22Rv1 (cell line): ENCODE data around the gene ALLC.

Experiments
- H3K27ac ChIP-seq: fragments of 450-650 bp; 2 replicates; pipeline ENCODE4 v1.5.1; 2017
- ZFX ChIP-seq: fragments of 450-650 bp; IDR thresholded peaks from 2 replicates; pipeline ENCODE4 v1.6.1; 2017; ENCODE audit warnings: antibody characterized with exemption, borderline replicate concordance
- TF ChIP-seq, protein P1 (sequence below): fragments of 450-650 bp; IDR thresholded peaks from 2 replicates; pipeline ENCODE4 v1.5.1; 2017; ENCODE audit warnings: mild to moderate bottlenecking

Gene ALLC

GRCh38 chr2:3741867-3742602 lies 84.0 kb downstream of the ALLC start:
- no peak overlapping the region for H3K27ac ChIP-seq
- TF ChIP-seq ZFX: no peak
- TF ChIP-seq, protein P1, sequence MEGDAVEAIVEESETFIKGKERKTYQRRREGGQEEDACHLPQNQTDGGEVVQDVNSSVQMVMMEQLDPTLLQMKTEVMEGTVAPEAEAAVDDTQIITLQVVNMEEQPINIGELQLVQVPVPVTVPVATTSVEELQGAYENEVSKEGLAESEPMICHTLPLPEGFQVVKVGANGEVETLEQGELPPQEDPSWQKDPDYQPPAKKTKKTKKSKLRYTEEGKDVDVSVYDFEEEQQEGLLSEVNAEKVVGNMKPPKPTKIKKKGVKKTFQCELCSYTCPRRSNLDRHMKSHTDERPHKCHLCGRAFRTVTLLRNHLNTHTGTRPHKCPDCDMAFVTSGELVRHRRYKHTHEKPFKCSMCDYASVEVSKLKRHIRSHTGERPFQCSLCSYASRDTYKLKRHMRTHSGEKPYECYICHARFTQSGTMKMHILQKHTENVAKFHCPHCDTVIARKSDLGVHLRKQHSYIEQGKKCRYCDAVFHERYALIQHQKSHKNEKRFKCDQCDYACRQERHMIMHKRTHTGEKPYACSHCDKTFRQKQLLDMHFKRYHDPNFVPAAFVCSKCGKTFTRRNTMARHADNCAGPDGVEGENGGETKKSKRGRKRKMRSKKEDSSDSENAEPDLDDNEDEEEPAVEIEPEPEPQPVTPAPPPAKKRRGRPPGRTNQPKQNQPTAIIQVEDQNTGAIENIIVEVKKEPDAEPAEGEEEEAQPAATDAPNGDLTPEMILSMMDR: peak; percentile 20; the same call in 1 of the 2 replicates

DNA sequence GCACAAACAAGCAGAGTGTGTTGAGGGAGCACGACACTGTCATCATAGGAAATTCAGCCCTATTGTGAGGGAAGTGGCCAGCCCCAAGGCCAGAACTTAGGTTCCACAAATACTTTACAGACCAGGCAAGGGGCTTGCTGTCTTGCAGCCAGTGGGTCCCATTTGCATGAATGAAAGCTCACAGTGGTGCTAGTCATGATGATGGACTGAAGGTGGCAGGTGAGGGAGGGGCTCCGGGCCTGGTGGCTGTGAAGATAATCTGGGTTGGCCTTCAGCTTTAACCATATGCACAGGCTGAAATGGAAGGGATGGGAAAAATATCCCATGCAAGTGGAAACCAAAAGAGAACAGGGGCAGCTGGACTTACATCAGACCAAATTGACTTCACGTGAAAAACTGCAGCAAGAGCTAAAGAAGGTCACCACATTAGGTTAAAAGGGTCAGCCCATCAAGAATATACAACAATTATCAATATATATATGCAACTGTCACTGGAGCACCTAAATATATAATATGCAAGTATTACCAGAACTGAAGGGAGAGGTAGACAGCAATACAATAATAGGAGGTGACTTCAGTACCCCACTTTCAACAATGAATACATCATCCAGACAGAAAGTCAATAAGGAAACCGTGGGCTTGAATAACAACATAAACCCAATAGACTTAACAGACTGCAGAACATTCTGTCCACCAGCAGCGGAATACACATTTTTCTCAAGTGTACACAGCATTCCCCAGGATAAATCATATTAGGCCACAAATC lies 84.9 kb downstream of the ALLC start:
- TF ChIP-seq, protein P1: no peak
- no peak for TF ChIP-seq ZFX

GRCh38 chr2:3743951-3744555 lies 86.1 kb downstream of the ALLC start:
- no peak for TF ChIP-seq ZFX
- TF ChIP-seq, protein P1: no peak

More for the DNA sequence above, 84.9 kb downstream of the ALLC start:
- H3K27ac ChIP-seq: no peak overlapping the region

GRCh38 chr2:3745920-3746319 lies 87.9 kb downstream of the ALLC start:
- no peak overlapping the region for H3K27ac ChIP-seq
- TF ChIP-seq, protein P1: no peak
- no peak for TF ChIP-seq ZFX

More at GRCh38 chr2:3743951-3744555, 86.1 kb downstream of the ALLC start:
- H3K27ac ChIP-seq: no peak overlapping the region

DNA sequence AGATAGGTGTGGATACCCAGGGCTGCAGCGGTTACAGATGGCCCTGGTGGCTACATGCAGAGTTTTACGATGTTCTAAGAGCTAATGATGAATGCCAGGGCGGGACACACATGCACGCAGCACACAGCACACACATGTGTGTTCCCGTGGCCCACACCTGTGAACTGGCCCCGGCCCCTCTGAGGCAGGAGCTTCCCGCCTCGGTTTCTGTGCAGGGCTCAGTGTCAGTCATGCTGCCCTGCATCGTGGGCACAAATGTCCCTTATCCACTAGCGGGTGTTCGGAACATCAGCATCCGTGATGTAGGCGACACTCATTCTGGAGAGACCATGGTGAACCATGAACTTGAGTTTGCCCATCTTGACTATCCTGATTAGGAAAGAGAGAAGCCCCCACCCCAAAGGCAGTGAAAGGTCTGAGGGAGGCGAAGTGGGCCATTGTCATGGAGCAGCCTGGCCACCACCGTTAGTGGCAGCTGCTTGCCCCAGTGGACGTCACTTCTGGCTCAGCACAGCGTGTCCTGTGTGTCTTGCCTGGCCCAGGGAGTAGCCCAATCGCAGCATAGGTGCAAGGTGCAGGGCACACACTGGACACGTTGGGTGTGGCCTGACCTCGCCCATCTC lies 89.1 kb downstream of the ALLC start:
- TF ChIP-seq ZFX: no peak
- TF ChIP-seq, protein P1: no peak
- H3K27ac ChIP-seq: no peak overlapping the region

DNA sequence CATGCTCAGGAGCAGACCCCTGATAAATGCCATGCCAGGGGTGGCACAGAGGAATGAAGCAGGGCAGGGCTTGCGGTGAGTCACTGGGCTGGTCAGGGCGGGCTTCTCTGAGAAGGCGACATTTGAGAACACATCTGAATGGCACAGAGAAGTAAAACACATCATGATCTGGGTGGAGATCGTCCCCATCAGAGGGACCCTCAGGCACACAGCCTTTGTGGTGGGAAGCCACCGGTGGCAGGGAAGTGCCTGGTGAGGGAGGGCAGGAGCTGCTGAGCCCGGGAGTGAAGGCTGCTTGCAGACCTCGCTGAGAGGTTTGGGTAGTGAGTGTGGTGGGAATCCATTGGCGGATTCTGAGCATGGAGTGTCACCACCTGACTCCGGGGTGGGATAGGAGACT lies 89.8 kb downstream of the ALLC start:
- H3K27ac ChIP-seq: no peak overlapping the region
- TF ChIP-seq, protein P1: no peak
- no peak for TF ChIP-seq ZFX
